ENCODE results near the gene CFAP410.
A peak's percentile ranks its signal among the peaks of the same experiment; 100 is the strongest.

The CFAP410 gene

DNA sequence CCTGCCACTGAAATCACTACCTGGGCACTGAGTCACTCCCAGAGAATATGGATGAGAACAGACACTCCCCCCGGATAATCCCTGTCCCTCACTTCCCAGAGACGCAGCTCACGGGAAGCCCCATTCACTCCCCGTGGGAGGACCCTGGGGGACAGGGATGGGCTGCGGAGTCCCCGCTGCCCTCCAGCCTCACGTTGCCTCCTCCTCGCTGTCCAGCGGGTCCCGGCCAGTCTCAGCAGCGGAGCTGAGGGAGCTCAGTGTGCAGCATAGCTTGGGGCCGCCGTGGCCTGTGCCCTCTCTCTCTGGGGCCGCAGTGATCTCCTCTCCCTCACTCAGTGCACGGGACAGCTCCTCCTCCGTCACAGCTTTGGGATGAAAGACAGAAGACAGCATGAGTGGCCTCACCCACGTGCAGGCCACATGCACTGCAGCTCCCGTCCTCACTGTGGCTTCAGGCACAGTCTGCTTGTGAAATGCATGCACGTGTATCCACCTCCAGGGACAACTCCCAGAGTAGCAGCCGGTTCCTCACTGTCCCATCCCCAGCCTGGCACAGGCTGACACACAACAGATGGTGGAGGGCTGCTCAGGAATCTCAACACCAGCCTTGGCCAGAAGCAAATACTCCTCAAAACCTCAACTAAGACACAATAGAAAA is 7.4 kb downstream of the CFAP410 start:
- peaks cover 4% of the 10 kb centered on the region for H3K36me3 Mint-ChIP-seq (ENCODE audit: low read depth)
- no peaks in the 10 kb centered on the region for H3K4me1 Mint-ChIP-seq
- no peak overlapping the region for H3K4me3 Mint-ChIP-seq
- TF ChIP-seq, protein P1, sequence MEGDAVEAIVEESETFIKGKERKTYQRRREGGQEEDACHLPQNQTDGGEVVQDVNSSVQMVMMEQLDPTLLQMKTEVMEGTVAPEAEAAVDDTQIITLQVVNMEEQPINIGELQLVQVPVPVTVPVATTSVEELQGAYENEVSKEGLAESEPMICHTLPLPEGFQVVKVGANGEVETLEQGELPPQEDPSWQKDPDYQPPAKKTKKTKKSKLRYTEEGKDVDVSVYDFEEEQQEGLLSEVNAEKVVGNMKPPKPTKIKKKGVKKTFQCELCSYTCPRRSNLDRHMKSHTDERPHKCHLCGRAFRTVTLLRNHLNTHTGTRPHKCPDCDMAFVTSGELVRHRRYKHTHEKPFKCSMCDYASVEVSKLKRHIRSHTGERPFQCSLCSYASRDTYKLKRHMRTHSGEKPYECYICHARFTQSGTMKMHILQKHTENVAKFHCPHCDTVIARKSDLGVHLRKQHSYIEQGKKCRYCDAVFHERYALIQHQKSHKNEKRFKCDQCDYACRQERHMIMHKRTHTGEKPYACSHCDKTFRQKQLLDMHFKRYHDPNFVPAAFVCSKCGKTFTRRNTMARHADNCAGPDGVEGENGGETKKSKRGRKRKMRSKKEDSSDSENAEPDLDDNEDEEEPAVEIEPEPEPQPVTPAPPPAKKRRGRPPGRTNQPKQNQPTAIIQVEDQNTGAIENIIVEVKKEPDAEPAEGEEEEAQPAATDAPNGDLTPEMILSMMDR (IDR thresholded peaks at IDR 0.05; ENCODE audit: unreplicated experiment in 3 of 3): no peak
- no peaks in the 10 kb centered on the region for H3K9me3 Mint-ChIP-seq
- peaks cover 3% of the 10 kb centered on the region for H3K27me3 Mint-ChIP-seq (ENCODE audit: low read depth)
- peak overlapping the region in 2 of 3 experiments; percentile 51 to 79 for H3K27ac Mint-ChIP-seq

DNA sequence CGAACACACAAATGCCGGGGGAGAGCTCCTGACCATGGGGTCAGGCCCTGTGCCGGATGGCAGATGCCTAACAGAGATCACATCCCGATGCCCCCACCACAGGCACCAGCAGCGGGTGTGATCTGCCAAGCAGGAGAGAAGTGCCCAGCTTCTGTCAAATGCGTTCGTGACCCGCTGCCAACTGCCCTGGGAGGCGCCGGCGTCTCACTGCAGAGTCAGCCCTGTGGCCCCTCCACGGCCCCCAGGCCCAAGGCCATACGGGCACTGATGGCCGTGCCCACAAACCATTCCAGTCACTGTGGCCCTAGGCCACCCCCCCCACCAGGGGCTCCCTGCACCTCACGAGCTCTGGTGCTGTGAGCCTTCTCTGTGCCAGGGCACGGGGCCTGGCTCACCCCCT is 8.0 kb downstream of the CFAP410 start:
- TF ChIP-seq, protein P1 (IDR thresholded peaks at IDR 0.05; ENCODE audit: unreplicated experiment in 3 of 3): no peak
- H3K4me3 Mint-ChIP-seq: no peak overlapping the region
- peaks cover 3% of the 10 kb centered on the region for H3K27me3 Mint-ChIP-seq (ENCODE audit: low read depth)
- no peak overlapping the region for H3K27ac Mint-ChIP-seq
- H3K9me3 Mint-ChIP-seq: no peaks in the 10 kb centered on the region
- peaks cover 4% of the 10 kb centered on the region for H3K36me3 Mint-ChIP-seq (ENCODE audit: low read depth)
- H3K4me1 Mint-ChIP-seq: no peaks in the 10 kb centered on the region

DNA sequence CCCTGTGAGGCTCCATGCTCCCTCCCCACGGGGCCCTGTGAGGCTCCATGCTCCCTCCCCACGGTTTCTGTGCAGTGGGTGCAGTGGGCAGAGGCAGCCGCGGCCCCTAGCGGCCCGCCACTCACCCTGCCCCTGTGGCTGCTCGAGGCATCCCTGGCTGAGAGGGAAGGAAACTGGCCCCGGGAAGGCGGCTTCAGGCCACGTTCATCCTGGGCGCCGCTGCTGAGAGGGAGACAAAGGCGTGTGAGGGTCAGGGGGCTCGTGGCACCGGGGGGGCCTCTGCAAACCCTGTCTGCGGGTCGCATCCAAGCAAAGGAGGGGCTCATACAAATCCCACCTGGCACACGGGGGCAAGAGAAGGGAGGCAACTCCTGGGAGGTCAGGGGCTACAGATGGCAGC is 8.5 kb downstream of the CFAP410 start:
- Mint-ChIP-seq H3K9me3 (no peaks in the 10 kb centered on the region), H3K27me3 (ENCODE audit: low read depth) (peaks cover 3% of the 10 kb centered on the region)
- TF ChIP-seq, protein P1 (IDR thresholded peaks at IDR 0.05; ENCODE audit: unreplicated experiment in 3 of 3): no peak

GRCh38 chr21:44329971-44330681 is 9.1 kb downstream of the CFAP410 start:
- Mint-ChIP-seq H3K4me1 (no peaks in the 10 kb centered on the region), H3K27me3 (ENCODE audit: low read depth) (peaks cover 3% of the 10 kb centered on the region), H3K4me3 (no peak overlapping the region), H3K27ac (no peak overlapping the region), H3K36me3 (ENCODE audit: low read depth) (peaks cover 4% of the 10 kb centered on the region), H3K9me3 (no peaks in the 10 kb centered on the region)
- TF ChIP-seq, protein P1 (IDR thresholded peaks at IDR 0.05; ENCODE audit: unreplicated experiment in 3 of 3): no peak

More for the DNA sequence above, 8.5 kb downstream of the CFAP410 start:
- Mint-ChIP-seq H3K36me3 (ENCODE audit: low read depth) (peaks cover 4% of the 10 kb centered on the region), H3K4me1 (no peaks in the 10 kb centered on the region), H3K4me3 (no peak overlapping the region), H3K27ac (no peak overlapping the region)

- Mint-ChIP-seq H3K27me3 (ENCODE audit: low read depth) (peaks cover 3% of the 10 kb centered on the region), H3K4me3 (no peak overlapping the region), H3K36me3 (ENCODE audit: low read depth) (peaks cover 4% of the 10 kb centered on the region), H3K27ac (no peak overlapping the region), H3K9me3 (no peaks in the 10 kb centered on the region), H3K4me1 (no peaks in the 10 kb centered on the region)
- TF ChIP-seq, protein P1 (IDR thresholded peaks at IDR 0.05; ENCODE audit: unreplicated experiment in 3 of 3): no peak
Measured at GRCh38 chr21:44329086-44329889, 9.9 kb downstream of the CFAP410 start.
